ENCODE measurements around the gene ORAI3. TPM values are rescaled to one million over a fixed set of nuclear protein-coding genes. Genes with fewer than 3 reads are reported as not detected.
A peak's percentile ranks its signal among the peaks of the same experiment; 100 is the strongest.

The ORAI3 gene
- total and polyA plus RNA-seq, 2 of the 13 experiments (the other 11 are each of a cell fraction or from before 2014, with no cell fraction given): 11.4 to 32.0 TPM

DNA sequence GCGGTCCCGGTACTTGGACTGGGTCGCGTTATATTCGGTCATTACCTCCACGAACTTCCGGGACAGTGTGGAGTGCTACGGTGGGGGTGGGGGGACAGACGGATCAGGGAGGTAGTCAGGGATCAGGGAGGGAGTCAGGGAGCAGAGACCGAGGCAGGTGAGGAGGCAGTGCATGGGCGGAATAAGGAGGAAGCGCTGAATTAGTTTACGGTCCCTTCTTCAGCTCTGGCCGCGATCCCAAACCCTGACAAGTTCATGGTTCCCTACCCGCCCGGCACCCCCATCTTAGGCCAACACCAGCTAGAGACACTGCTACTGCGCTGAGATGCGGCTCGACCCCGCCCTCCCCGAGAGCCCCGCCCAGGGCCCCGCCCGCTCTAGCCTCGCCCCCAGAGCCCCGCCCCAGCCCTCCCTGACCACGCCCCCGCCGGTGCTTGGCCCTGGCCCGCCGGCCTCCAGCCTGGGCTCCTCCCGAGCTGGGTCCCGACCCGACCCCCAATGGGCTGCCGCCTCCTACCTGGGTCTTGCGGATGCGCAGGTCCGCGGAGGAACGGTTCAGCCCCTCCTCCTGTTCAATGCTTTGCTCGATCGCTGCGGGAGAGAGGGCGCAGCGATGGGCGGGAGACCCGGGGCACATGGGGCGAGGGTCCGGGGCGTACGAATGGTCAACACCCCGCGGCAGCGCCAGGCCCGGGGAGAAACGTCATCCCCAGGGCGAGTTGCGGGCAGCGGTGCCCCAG lies 48.3 kb downstream of the ORAI3 start (continued):
- no peak for TF ChIP-seq ZNF484 (CRISPR knock-in tag; IDR thresholded peaks at IDR 0.05; ENCODE audit: borderline replicate concordance, low read depth)
- peak; percentile 19; the same call in 1 of the 2 replicates for TF ChIP-seq KAT8 (CRISPR knock-in tag; IDR thresholded peaks at IDR 0.05)
- TF ChIP-seq, protein P1, sequence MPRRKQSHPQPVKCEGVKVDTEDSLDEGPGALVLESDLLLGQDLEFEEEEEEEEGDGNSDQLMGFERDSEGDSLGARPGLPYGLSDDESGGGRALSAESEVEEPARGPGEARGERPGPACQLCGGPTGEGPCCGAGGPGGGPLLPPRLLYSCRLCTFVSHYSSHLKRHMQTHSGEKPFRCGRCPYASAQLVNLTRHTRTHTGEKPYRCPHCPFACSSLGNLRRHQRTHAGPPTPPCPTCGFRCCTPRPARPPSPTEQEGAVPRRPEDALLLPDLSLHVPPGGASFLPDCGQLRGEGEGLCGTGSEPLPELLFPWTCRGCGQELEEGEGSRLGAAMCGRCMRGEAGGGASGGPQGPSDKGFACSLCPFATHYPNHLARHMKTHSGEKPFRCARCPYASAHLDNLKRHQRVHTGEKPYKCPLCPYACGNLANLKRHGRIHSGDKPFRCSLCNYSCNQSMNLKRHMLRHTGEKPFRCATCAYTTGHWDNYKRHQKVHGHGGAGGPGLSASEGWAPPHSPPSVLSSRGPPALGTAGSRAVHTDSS (CRISPR knock-in tag; conservative IDR thresholded peaks at IDR 0.05): no peak
- TF ChIP-seq ZNF766 (CRISPR knock-in tag; IDR thresholded peaks at IDR 0.05; ENCODE audit: borderline replicate concordance): 0 out of 2 replicates have a peak, but pooled peaks have one; percentile 6
- peak; percentile 83; the same call in 1 of the 2 replicates for TF ChIP-seq ZNF772 (CRISPR knock-in tag; IDR thresholded peaks at IDR 0.05)
- TF ChIP-seq GATAD1 (CRISPR knock-in tag; IDR thresholded peaks at IDR 0.05): no peak; the same call in 1 of the 2 replicates
- TF ChIP-seq ZNF782 (CRISPR knock-in tag; IDR thresholded peaks at IDR 0.05; ENCODE audit: borderline replicate concordance): no peak
- TF ChIP-seq MTF1 (CRISPR knock-in tag; IDR thresholded peaks at IDR 0.05): no peak
- TF ChIP-seq ZNF567 (CRISPR knock-in tag; IDR thresholded peaks at IDR 0.05; ENCODE audit: borderline replicate concordance): peak; percentile 64
- TF ChIP-seq MBNL3 (CRISPR knock-in tag; conservative IDR thresholded peaks at IDR 0.05): no peak
- TF ChIP-seq ZSCAN25 (CRISPR knock-in tag; IDR thresholded peaks at IDR 0.05): no peak
- no peak for TF ChIP-seq TCF7 (IDR thresholded peaks at IDR 0.05; ENCODE audit: low read depth)
- no peak; the same call in 1 of the 2 replicates for TF ChIP-seq CHD4 (IDR thresholded peaks at IDR 0.05; ENCODE audit: borderline replicate concordance, low read length)
- TF ChIP-seq MBD4 (IDR thresholded peaks at IDR 0.05; ENCODE audit: borderline replicate concordance, low read length): no peak
- TF ChIP-seq, protein P2, sequence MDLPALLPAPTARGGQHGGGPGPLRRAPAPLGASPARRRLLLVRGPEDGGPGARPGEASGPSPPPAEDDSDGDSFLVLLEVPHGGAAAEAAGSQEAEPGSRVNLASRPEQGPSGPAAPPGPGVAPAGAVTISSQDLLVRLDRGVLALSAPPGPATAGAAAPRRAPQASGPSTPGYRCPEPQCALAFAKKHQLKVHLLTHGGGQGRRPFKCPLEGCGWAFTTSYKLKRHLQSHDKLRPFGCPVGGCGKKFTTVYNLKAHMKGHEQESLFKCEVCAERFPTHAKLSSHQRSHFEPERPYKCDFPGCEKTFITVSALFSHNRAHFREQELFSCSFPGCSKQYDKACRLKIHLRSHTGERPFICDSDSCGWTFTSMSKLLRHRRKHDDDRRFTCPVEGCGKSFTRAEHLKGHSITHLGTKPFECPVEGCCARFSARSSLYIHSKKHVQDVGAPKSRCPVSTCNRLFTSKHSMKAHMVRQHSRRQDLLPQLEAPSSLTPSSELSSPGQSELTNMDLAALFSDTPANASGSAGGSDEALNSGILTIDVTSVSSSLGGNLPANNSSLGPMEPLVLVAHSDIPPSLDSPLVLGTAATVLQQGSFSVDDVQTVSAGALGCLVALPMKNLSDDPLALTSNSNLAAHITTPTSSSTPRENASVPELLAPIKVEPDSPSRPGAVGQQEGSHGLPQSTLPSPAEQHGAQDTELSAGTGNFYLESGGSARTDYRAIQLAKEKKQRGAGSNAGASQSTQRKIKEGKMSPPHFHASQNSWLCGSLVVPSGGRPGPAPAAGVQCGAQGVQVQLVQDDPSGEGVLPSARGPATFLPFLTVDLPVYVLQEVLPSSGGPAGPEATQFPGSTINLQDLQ (CRISPR knock-in tag; IDR thresholded peaks at IDR 0.05): 0 out of 2 replicates have a peak, but pooled peaks have one; percentile 28
- TF ChIP-seq ZNF335 (CRISPR knock-in tag; IDR thresholded peaks at IDR 0.05): no peak; the same call in 1 of the 2 replicates
- no peak for TF ChIP-seq DPF2 (CRISPR knock-in tag; IDR thresholded peaks at IDR 0.05; ENCODE audit: borderline replicate concordance, low read depth)
- TF ChIP-seq HNF4G (IDR thresholded peaks at IDR 0.05; ENCODE audit: borderline replicate concordance, low read depth, low read length): no peak
- peak; percentile 47; the same call in 1 of the 2 replicates for TF ChIP-seq HNF4G (CRISPR knock-in tag; IDR thresholded peaks at IDR 0.05; ENCODE audit: borderline replicate concordance, low read depth)
- TF ChIP-seq, protein P3, sequence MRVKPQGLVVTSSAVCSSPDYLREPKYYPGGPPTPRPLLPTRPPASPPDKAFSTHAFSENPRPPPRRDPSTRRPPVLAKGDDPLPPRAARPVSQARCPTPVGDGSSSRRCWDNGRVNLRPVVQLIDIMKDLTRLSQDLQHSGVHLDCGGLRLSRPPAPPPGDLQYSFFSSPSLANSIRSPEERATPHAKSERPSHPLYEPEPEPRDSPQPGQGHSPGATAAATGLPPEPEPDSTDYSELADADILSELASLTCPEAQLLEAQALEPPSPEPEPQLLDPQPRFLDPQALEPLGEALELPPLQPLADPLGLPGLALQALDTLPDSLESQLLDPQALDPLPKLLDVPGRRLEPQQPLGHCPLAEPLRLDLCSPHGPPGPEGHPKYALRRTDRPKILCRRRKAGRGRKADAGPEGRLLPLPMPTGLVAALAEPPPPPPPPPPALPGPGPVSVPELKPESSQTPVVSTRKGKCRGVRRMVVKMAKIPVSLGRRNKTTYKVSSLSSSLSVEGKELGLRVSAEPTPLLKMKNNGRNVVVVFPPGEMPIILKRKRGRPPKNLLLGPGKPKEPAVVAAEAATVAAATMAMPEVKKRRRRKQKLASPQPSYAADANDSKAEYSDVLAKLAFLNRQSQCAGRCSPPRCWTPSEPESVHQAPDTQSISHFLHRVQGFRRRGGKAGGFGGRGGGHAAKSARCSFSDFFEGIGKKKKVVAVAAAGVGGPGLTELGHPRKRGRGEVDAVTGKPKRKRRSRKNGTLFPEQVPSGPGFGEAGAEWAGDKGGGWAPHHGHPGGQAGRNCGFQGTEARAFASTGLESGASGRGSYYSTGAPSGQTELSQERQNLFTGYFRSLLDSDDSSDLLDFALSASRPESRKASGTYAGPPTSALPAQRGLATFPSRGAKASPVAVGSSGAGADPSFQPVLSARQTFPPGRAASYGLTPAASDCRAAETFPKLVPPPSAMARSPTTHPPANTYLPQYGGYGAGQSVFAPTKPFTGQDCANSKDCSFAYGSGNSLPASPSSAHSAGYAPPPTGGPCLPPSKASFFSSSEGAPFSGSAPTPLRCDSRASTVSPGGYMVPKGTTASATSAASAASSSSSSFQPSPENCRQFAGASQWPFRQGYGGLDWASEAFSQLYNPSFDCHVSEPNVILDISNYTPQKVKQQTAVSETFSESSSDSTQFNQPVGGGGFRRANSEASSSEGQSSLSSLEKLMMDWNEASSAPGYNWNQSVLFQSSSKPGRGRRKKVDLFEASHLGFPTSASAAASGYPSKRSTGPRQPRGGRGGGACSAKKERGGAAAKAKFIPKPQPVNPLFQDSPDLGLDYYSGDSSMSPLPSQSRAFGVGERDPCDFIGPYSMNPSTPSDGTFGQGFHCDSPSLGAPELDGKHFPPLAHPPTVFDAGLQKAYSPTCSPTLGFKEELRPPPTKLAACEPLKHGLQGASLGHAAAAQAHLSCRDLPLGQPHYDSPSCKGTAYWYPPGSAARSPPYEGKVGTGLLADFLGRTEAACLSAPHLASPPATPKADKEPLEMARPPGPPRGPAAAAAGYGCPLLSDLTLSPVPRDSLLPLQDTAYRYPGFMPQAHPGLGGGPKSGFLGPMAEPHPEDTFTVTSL (CRISPR knock-in tag; IDR thresholded peaks at IDR 0.05; ENCODE audit: borderline replicate concordance): peak; percentile 83; the same call in 1 of the 2 replicates
